H1 (cell line): ENCODE data around the gene ARL2BP. TPM values are rescaled to one million over a fixed set of nuclear protein-coding genes. Genes with fewer than 3 reads are reported as not detected.

Experiments
- CTCF ChIA-PET: fragments of 300-600 bp; sonication (Branson Sonifier 250); formaldehyde crosslinking; loops from one replicate; lab custom pipeline; 2021; ENCODE audit not compliant: partially characterized antibody; lab: Charles Lee
- POLR2A ChIA-PET: fragments of 300-600 bp; sonication (Branson Sonifier 250); formaldehyde crosslinking; loops from one replicate; lab custom pipeline; 2021; ENCODE audit warnings: inconsistent platforms; ENCODE audit not compliant: partially characterized antibody; lab: Charles Lee
- DNase-seq, 2 experiments: peaks; one replicate each; pipeline versions ENCODE4 v3.0.0 to v3.0.0-alpha.2; 2010 to 2022; ENCODE audit warnings: low spot score in 2 of 2, low read depth in 1 of 2, mixed read lengths in 1 of 2
- FAIRE-seq: peaks from 2 replicates; lab custom pipeline; 2011; peaks lifted over from hg19 to GRCh38; lab: Jason Lieb, UNC
- H2AFZ ChIP-seq: 2 replicates; pipeline ENCODE4 v1.8.1; 2012; ENCODE audit warnings: low read length, inconsistent platforms
- H2AK5ac ChIP-seq: 2 replicates; pipeline ENCODE4 v1.6.1; 2013; ENCODE audit warnings: low read depth, low read length
- H2BK120ac ChIP-seq: replicated peaks from 2 replicates; pipeline ENCODE3; 2013; ENCODE audit warnings: low read depth, low read length, inconsistent platforms
- H2BK12ac ChIP-seq: 2 replicates; pipeline ENCODE4 v1.6.1; 2013; ENCODE audit warnings: low read depth, low read length
- H2BK15ac ChIP-seq: 2 replicates; pipeline ENCODE4 v1.6.1; 2013; ENCODE audit warnings: low read length
- H2BK20ac ChIP-seq: 2 replicates; pipeline ENCODE4 v1.6.1; 2013; ENCODE audit warnings: low read length
- H2BK5ac ChIP-seq: 2 replicates; pipeline ENCODE4 v1.6.1; 2013; ENCODE audit warnings: low read depth, low read length
- H3K14ac ChIP-seq: 2 replicates; pipeline ENCODE4 v1.6.1; 2013; ENCODE audit warnings: inconsistent platforms; ENCODE audit not compliant: insufficient read length
- H3K18ac ChIP-seq: 2 replicates; pipeline ENCODE4 v1.6.1; 2013; ENCODE audit warnings: low read length; ENCODE audit errors: extremely low read depth
- H3K23ac ChIP-seq: 2 replicates; pipeline ENCODE4 v1.6.1; 2013; ENCODE audit warnings: inconsistent platforms; ENCODE audit not compliant: insufficient read length
- H3K23me2 ChIP-seq: 2 replicates; pipeline ENCODE4 v1.6.1; 2013; ENCODE audit warnings: low read depth, low read length
- H3K27ac ChIP-seq: 2 replicates; pipeline ENCODE4 v1.6.1; 2011; ENCODE audit warnings: low read depth, low read length, inconsistent platforms
- H3K27me3 ChIP-seq, 4 experiments: replicated peaks in 1 of 4; 1 replicate in 1 of 4; 2 replicates in 3 of 4; pipeline versions ENCODE4 v1.6.1 to v1.8.1; 2011 to 2013; ENCODE audit warnings: low read length in 3 of 4, mild to moderate bottlenecking in 3 of 4, inconsistent platforms in 2 of 4, mixed read lengths in 2 of 4, moderate library complexity in 1 of 4; ENCODE audit not compliant: control insufficient read depth in 3 of 4, insufficient read depth in 3 of 4; ENCODE audit errors: extremely low read depth in 1 of 4
- H3K36me3 ChIP-seq, 4 experiments: 2 replicates each; pipeline versions ENCODE4 v1.6.1 to v1.8.1; 2011 to 2013; ENCODE audit warnings: mild to moderate bottlenecking in 4 of 4, low read length in 3 of 4, moderate library complexity in 2 of 4, control low read depth in 1 of 4, inconsistent platforms in 1 of 4; ENCODE audit not compliant: insufficient read depth in 4 of 4, control insufficient read depth in 2 of 4
- H3K4ac ChIP-seq: replicated peaks from 2 replicates; pipeline ENCODE3; 2013; ENCODE audit warnings: low read length, low read depth, mixed read lengths, inconsistent platforms; ENCODE audit not compliant: insufficient read length
- H3K4me1 ChIP-seq, 4 experiments: replicated peaks in 1 of 4; 1 replicate in 1 of 4; 2 replicates in 3 of 4; pipeline versions ENCODE4 v1.6.1 to v1.8.1; 2011 to 2013; ENCODE audit warnings: low read length in 3 of 4, inconsistent platforms in 2 of 4, mixed read lengths in 1 of 4; ENCODE audit not compliant: insufficient read depth in 4 of 4, control insufficient read depth in 3 of 4
- H3K4me2 ChIP-seq, 2 experiments: 2 replicates each; pipeline versions ENCODE4 v1.6.1 to v1.8.1; 2011 to 2013; ENCODE audit warnings: low read depth in 2 of 2, low read length in 2 of 2, control low read depth in 1 of 2, inconsistent platforms in 1 of 2, mild to moderate bottlenecking in 1 of 2; ENCODE audit not compliant: insufficient read depth in 1 of 2
- H3K4me3 ChIP-seq, 4 experiments: fragments of 200-600, 300-600 bp in 1 of 4; sonication (generic), shearing (Covaris generic), sonication (Bioruptor Twin) in 1 of 4; 2 replicates each; pipeline versions ENCODE4 v1.5.1 to v1.8.1; 2011 to 2016; ENCODE audit warnings: low read length in 4 of 4, low read depth in 3 of 4, control low read depth in 2 of 4, inconsistent platforms in 2 of 4, mild to moderate bottlenecking in 2 of 4, mixed read lengths in 1 of 4, moderate library complexity in 1 of 4; ENCODE audit not compliant: insufficient read depth in 2 of 4; ENCODE audit errors: extremely low read depth in 1 of 4
- H3K56ac ChIP-seq: replicated peaks from 2 replicates; pipeline ENCODE3; 2013; ENCODE audit warnings: low read depth, mild to moderate bottlenecking, mixed read lengths, low read length, inconsistent platforms; ENCODE audit not compliant: insufficient read length
- H3K79me1 ChIP-seq: 2 replicates; pipeline ENCODE4 v1.6.1; 2013; ENCODE audit warnings: low read depth, low read length, control low read depth
- H3K79me2 ChIP-seq, 2 experiments: 2 replicates each; pipeline versions ENCODE4 v1.6.1 to v1.8.1; 2012 to 2013; ENCODE audit warnings: low read length in 2 of 2, mild to moderate bottlenecking in 2 of 2, inconsistent platforms in 1 of 2; ENCODE audit not compliant: insufficient read depth in 2 of 2, control insufficient read depth in 1 of 2
- H3K9ac ChIP-seq, 4 experiments: replicated peaks in 1 of 4; 1 replicate in 1 of 4; 2 replicates in 3 of 4; pipeline versions ENCODE4 v1.6.1 to v1.8.1; 2011 to 2013; ENCODE audit warnings: low read depth in 3 of 4, low read length in 3 of 4, control low read depth in 2 of 4, mild to moderate bottlenecking in 2 of 4, moderate library complexity in 2 of 4, inconsistent platforms in 1 of 4; ENCODE audit errors: extremely low read depth in 1 of 4
- H3K9me3 ChIP-seq, 2 experiments: 2 replicates each; pipeline versions ENCODE4 v1.6.1 to v1.8.1; 2012 to 2013; ENCODE audit warnings: mild to moderate bottlenecking in 2 of 2, moderate library complexity in 2 of 2, control low read depth in 1 of 2, inconsistent platforms in 1 of 2, low read depth in 1 of 2, low read length in 1 of 2, mixed read lengths in 1 of 2; ENCODE audit not compliant: insufficient read depth in 2 of 2
- H4K20me1 ChIP-seq, 2 experiments: replicated peaks in 1 of 2; 2 replicates each; pipeline versions ENCODE3 to v1.8.1; 2011 to 2013; ENCODE audit warnings: inconsistent platforms in 2 of 2, low read length in 2 of 2, mild to moderate bottlenecking in 1 of 2; ENCODE audit not compliant: insufficient read depth in 2 of 2, control insufficient read depth in 1 of 2
- H4K5ac ChIP-seq: 2 replicates; pipeline ENCODE4 v1.6.1; 2013; ENCODE audit warnings: low read length, low read depth, mixed read lengths, inconsistent platforms; ENCODE audit not compliant: insufficient read length
- H4K8ac ChIP-seq: 2 replicates; pipeline ENCODE4 v1.8.0; 2013; ENCODE audit warnings: mild to moderate bottlenecking, moderate library complexity, low read length, inconsistent platforms; ENCODE audit not compliant: insufficient read depth; ENCODE audit errors: extremely low read depth
- H4K91ac ChIP-seq: replicated peaks from 2 replicates; pipeline ENCODE3; 2013; ENCODE audit warnings: low read length, mixed read lengths, inconsistent platforms; ENCODE audit not compliant: insufficient read length
- BCL11A ChIP-seq, 2 experiments: IDR thresholded peaks; one replicate each; pipeline ENCODE4 v1.6.1; 2011; ENCODE audit warnings: low read depth in 2 of 2, low read length in 2 of 2, mild to moderate bottlenecking in 2 of 2
- CHD1 ChIP-seq: IDR thresholded peaks from 2 replicates; pipeline ENCODE4 v1.6.1; 2012; ENCODE audit warnings: low read depth, low read length, improper control_type of control experiment
- EP300 ChIP-seq, 2 experiments: IDR thresholded peaks; 1 replicate in 1 of 2; 2 replicates in 1 of 2; pipeline ENCODE4 v1.6.1; 2011 to 2012; ENCODE audit warnings: low read depth in 2 of 2, low read length in 2 of 2, mild to moderate bottlenecking in 2 of 2, borderline replicate concordance in 1 of 2, inconsistent platforms in 1 of 2, moderate library complexity in 1 of 2
- FOSL1 ChIP-seq: IDR thresholded peaks from 2 replicates; pipeline ENCODE4 v1.6.1; 2011; ENCODE audit warnings: mild to moderate bottlenecking, low read depth, low read length, moderate library complexity; ENCODE audit not compliant: insufficient read depth
- JUND ChIP-seq: IDR thresholded peaks from 2 replicates; pipeline ENCODE4 v1.6.1; 2011; ENCODE audit warnings: mild to moderate bottlenecking, improper control_type of control experiment, low read length
- KDM1A ChIP-seq: fragments of 200-600, 300-600 bp; sonication (generic); IDR thresholded peaks from 2 replicates; pipeline ENCODE4 v1.7.1; 2016; ENCODE audit warnings: mild to moderate bottlenecking, low read length, borderline replicate concordance
- KDM5A ChIP-seq: fragments of 200-600 bp; IDR thresholded peaks from 2 replicates; pipeline ENCODE4 v1.7.1; 2012; ENCODE audit warnings: mild to moderate bottlenecking, low read length, inconsistent platforms, mixed read lengths
- MAFK ChIP-seq: IDR thresholded peaks from 2 replicates; pipeline ENCODE4 v1.6.1; 2012; ENCODE audit warnings: low read depth, mild to moderate bottlenecking, improper control_type of control experiment, low read length
- POLR2AphosphoS5 ChIP-seq: IDR thresholded peaks from 2 replicates; pipeline ENCODE4 v1.6.1; 2011; ENCODE audit warnings: low read depth, low read length
- RAD21 ChIP-seq, 2 experiments: IDR thresholded peaks in 1 of 2; conservative IDR thresholded peaks in 1 of 2; 2 replicates each; pipeline ENCODE4 v1.6.1; 2011; ENCODE audit warnings: low read depth in 2 of 2, low read length in 2 of 2, improper control_type of control experiment in 1 of 2, inconsistent platforms in 1 of 2, mild to moderate bottlenecking in 1 of 2, moderate library complexity in 1 of 2
- SAP30 ChIP-seq: fragments of 300-600 bp; sonication (generic); IDR thresholded peaks from 2 replicates; pipeline ENCODE4 v1.7.1; 2012; ENCODE audit warnings: low read length, moderate library complexity, mild to moderate bottlenecking, inconsistent platforms; ENCODE audit not compliant: insufficient read depth, insufficient replicate concordance
- SP4 ChIP-seq: IDR thresholded peaks from 2 replicates; pipeline ENCODE4 v1.6.1; 2012; ENCODE audit warnings: low read length, inconsistent platforms
- WGBS, 2 experiments: shearing (Covaris generic) in 1 of 2; methylation state at CpG; one replicate each; pipeline versions ENCODE4 v1.1.6 to v1.1.7; 2013 to 2015; ENCODE audit warnings: low lambda C conversion rate in 2 of 2, mixed read lengths in 2 of 2, inconsistent platforms in 1 of 2, low coverage in 1 of 2, missing lambda C conversion rate in 1 of 2; ENCODE audit not compliant: insufficient replicate concordance in 2 of 2, insufficient coverage in 1 of 2, insufficient read length in 1 of 2; ENCODE audit errors: extremely low coverage in 1 of 2, missing lambda C conversion rate in 1 of 2; 5-methylcytosine and 5-hydroxymethylcytosine counted together
- polyA plus RNA-seq, 7 experiments: library from polyadenylated mRNA; depleted of rRNA in 3 of 7; stranded (reverse) in 5 of 7; unstranded in 2 of 7; fragments of >200 nt in 5 of 7; fragments of 200-250 nt in 2 of 7; gene quantifications; 1 replicate in 5 of 7; 2 replicates in 1 of 7; 4 replicates in 1 of 7; pipeline versions ENCODE4 v1.2.1 to v1.2.3, GENCODE V29; 2011 to 2013; ENCODE audit warnings: missing spikeins in 2 of 7, mixed read lengths in 2 of 7
- total RNA-seq: library from RNA; stranded (reverse); fragmentation: NEBNext Ultra II Directional; extraction: Animal tissue kit (Norgen Biotek cat#: 25700); gene quantifications from 2 replicates; pipeline ENCODE4 v1.2.1, GENCODE V29; 2021

ARL2BP gene
- total and polyA plus RNA-seq, 2 of the 8 experiments (the other 6 are each of a cell fraction or from before 2014, with no cell fraction given) = 13.6 to 18.3 TPM

DNA sequence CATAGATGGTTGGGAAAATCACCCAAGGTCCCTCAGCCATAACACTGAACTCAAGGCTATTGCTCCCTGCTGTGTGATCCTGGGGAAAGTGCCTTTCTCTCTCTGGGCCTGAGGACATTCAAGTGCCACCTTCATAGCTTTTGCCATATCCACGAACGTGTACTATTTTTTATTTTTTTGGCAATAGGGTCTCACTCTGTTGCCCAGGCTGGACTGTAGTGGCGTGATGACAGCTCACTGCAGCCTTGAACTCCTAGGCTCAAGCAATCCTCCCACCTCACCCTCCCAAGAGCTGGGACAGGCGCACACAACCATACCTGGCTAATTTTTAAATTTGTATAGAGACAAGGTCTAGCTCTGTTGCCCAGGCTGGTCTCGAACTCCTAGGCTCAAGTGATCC lies 28.8 kb downstream of the ARL2BP start:
- H4K20me1 ChIP-seq = no peaks in the 10 kb centered on the region
- H3K4me3 ChIP-seq = no peak overlapping the region
- H3K9ac ChIP-seq = no peak overlapping the region
- 90% methylated on average over 5 of the region's 5 CpGs; no CpG with 5 or more reads in 1 of the 2 experiments for WGBS, 2 experiments
- no peak overlapping the region for H4K91ac ChIP-seq
- H3K36me3 ChIP-seq = no peaks in the 10 kb centered on the region
- H2AFZ ChIP-seq = no peak overlapping the region
- FAIRE-seq (no peak), DNase-seq (no peak)
- no peak overlapping the region for H4K5ac ChIP-seq
- H3K23ac ChIP-seq = no peak overlapping the region
- H3K14ac ChIP-seq = no peak overlapping the region
- H3K79me1 ChIP-seq = no peaks in the 10 kb centered on the region
- H2BK20ac ChIP-seq = no peak overlapping the region
- no peaks in the 10 kb centered on the region for H3K79me2 ChIP-seq
- no peak overlapping the region for H2BK15ac ChIP-seq
- H3K23me2 ChIP-seq = 0 out of 2 replicates have a peak, but pooled peaks cover 1% of the 10 kb centered on the region
- no peak overlapping the region for H2BK120ac ChIP-seq
- no peak overlapping the region for H3K56ac ChIP-seq
- ChIA-PET POLR2A (no interaction called here), CTCF (no interaction called here)
- TF ChIP-seq EP300 (IDR thresholded peaks at IDR 0.05; ENCODE audit: borderline replicate concordance in 1 of 2, low read depth in 2 of 2, low read length in 2 of 2) (no peak), CHD1 (no peak), SAP30 (no peak), POLR2AphosphoS5 (no peak), JUND (no peak), MAFK (no peak), FOSL1 (no peak), KDM5A (no peak), BCL11A (IDR thresholded peaks at IDR 0.05; ENCODE audit: low read depth in 2 of 2, low read length in 2 of 2) (no peak), RAD21 (IDR thresholded peaks at IDR 0.05 in 1 of 2, conservative IDR thresholded peaks at IDR 0.05 in 1 of 2; ENCODE audit: low read depth in 2 of 2, low read length in 2 of 2) (no peak), SP4 (no peak), KDM1A (no peak)
- H3K4me2 ChIP-seq = no peak overlapping the region
- H2BK5ac ChIP-seq = no peak overlapping the region
- no peak overlapping the region for H4K8ac ChIP-seq
- H2AK5ac ChIP-seq = no peak overlapping the region
- H3K18ac ChIP-seq = no peak overlapping the region
- no peak overlapping the region for H2BK12ac ChIP-seq
- no peaks in the 10 kb centered on the region for H3K9me3 ChIP-seq
- peaks cover 0 to 6% (median 0%) of the 10 kb centered on the region in 4 experiments; a peak in 2 of 7 replicates for H3K4me1 ChIP-seq
- no peaks in the 10 kb centered on the region for H3K27me3 ChIP-seq
- no peak overlapping the region for H3K4ac ChIP-seq
- H3K27ac ChIP-seq = no peak overlapping the region
